Measurements from ENCODE around the gene ZNF175.
"Not testable (repeated sequence)": the region's sequence is repeated elsewhere in the genome, so short reads cannot be mapped to it uniquely, and the experiment has no call there.

ZNF175 gene

GRCh38 chr19:51592521-51592920 is 21.4 kb downstream of the ZNF175 start:
- no peak for DNase-seq

- no peak for DNase-seq
These were observed 22.2 kb downstream of the ZNF175 start for GRCh38 chr19:51593138-51593890.

DNA sequence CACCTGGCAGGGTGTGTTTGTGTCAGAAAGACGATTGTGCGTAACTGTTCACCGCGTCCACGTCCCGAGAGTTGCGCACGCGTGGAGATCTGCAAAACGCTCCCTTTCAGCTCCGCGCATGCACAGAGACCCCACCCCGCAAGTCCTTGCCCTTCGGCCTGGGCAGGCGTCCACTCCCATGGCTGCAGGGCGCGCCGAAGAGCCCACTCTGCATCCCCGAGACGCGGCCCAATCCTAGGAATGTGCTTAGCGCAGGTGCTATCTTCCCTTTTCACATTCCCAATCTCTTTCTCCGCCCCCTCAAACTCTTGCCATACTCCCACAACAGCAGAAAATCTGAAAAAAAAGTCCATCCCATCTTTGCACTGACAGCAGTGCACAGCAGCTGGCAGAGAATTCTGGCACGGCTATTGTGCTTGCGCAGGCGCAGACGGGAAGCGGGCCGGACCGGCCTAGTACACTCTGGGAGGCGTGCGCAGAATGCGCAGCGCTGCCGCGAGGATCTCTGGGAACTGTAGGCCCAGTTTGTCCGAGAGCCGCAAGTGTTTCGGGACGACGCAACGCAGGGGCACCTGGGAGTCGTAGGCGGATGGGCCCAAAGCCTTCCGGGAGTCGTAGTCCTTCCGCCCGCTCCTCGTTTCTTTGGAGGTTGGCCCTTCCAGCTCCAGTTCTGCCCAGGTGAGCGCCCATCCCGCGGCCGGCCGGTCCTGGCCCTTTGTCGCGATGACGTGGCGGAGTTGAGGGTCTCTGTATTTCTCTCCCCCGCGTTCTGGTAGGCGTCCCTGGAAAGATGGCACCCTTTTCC is 23.1 kb downstream of the ZNF175 start:
- peak; percentile 90 for DNase-seq

DNA sequence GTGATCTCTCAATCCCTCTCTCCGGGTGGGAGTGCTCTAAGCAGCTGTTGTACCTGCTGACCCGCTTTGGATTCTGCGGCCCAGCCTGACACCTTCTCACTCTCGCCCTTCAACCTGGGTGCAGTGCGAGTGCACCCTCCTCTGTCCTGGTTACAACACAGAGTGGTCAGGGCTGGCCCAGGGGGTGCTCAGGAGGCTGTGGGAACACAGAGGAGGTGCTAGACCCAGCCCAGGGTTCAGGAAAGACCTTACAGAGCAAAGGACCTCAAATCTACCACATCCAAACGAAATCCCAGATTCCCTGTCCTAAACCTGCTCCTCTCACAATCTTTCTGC is 23.7 kb downstream of the ZNF175 start:
- DNase-seq = no peak

- DNase-seq = no peak
These were observed 24.4 kb downstream of the ZNF175 start for GRCh38 chr19:51595190-51596175.

DNA sequence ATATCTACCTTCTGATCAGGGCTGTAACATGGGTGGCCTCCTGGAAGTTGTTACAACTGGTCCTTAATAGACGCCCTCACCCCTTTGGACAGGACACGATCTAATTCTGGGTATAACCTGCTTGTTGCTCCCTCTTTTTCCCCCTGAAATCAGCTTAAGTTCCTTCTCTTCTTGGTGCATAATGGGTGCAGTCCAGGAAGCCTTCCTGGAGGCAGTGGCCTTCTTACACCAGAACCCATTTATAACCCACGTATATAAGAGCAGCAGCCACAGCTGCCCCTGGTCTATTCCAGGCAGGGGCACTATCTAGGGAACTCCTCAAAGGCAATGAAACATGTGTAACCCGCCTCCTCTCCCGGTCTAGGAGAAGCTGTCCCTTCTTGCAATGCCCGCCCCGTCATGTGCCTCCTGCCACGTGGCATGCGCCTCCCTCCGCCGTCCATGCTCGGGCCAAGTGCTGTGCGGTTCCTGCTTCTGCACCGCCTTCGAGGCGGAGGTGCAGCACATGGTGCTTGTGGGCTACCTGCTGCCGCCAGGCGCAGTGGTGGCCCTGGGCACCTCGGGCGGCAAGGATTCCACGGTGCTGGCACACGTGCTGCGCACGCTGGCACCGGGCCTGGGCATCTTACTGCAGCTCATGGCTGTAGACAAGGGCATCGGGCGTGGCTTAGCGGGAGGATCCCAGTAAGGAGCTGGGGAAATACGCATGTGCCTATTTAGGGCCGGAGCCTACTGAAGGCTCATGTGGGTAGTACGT is 27.3 kb downstream of the ZNF175 start:
- DNase-seq = no peak

DNA sequence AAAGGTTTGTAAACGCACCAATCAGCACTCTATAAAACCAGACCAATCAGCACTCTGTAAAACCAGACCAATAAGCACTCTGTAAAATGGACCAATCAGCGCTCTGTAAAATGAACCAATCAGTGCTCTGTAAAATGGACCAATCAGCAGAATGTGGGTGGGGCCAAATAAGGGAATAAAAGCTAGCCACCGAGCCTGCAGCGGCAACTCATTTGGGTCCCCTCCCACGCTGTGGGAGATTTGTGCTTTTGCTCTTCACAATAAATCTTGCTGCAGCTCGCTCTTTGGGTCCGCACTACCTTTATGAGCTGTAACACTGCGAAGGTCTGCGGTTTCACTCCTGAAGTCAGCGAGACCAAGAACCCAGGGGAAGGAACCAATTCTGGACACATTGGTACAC is 28.0 kb downstream of the ZNF175 start:
- no peak for DNase-seq

DNA sequence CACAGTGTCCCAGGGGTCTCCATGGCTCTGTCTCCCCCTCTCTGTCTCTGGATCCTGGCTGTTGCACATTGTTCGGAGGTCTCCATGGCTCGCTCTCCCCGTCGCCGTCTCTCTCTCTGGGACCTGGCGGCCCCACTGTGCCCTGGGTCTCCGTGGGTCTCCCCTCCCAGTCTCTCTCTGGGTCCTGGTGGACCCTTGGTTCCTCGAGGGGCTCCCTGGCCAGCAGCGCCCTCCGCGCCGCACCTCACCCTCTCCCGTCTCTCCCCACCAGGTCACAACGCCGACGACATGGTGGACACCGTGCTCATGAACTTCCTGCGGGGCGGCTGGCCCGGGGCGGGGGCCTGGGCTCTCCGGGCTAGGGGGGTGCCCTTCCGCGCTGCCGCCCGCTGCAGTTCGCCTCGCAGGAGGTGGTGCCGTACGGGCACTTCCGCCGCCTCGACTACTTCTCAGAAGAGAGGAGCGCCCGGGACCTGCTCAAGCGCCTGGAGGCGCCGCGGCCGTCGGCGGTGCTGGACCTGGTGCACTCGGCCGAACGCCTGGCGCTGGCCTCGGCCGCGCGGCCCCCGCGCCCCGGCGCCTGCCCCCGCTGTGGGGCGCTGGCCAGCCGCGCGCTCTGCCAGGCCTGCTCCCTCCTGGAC is 30.0 kb downstream of the ZNF175 start:
- no peak for DNase-seq

DNA sequence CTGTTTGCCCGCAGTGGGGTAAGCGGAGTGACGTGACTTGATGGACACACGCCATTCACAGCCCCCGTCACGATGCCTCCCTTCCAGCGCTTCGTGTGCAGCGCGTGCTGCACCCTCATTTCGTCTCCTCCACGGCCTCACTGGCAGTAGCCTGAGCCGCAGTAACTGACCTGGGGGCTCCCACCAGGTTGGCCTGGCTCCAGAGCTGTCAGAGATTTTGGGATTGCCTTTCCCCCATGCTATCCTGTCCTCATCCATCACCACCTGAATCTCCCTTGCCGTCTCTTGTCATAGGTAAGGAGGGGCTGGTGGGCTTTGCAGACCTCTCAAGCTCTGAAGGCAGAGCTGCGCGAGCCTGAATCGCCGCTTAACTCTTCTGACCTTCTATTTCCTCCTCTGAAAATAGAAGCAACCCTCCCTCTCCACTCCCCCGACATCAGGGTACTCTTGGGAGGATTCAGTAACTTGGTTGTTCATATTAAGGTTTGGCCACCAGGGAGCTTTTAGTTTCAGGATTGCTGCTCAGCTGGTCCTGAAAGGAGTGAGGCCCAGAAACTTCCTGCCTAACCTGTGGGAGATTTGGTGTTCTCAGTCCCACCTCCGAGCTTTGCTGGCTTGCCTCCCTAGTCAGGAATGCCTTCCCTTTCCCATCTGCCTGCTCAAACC is 31.2 kb downstream of the ZNF175 start:
- no peak for DNase-seq

GRCh38 chr19:51607077-51607476 is 36.0 kb downstream of the ZNF175 start:
- no peak for DNase-seq

DNA sequence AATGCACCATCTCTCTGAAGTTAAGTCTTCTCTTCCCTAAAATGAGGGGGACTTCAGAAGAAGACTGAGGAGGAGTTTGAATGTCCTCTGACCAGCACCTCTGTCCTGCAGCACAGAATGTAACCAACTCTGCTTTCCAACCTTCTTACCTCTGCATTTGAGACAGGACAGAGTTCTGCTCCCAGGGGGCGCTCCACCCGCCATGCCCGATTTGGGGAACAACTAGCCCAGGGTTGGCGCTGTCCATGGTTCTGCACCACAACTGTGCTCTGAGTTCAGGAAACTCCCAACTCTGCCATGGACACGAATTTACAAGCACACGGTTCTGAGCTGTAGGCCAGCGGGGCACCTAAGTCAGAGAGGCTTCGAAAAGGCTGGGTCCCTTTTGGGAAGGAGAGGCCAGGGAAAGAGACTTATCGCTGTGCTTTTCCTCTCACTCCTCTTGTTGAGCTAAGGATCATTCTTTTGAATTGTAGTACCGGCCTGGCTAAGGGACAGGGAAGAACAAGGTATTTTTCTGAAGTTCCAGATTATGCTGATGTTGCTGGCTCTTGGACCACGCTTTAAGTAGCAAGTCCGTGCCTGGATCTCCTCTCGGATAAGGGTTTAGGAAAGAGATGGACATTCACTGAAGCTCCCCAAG is 37.0 kb downstream of the ZNF175 start:
- DNase-seq = no peak

- no peak for DNase-seq
These were observed 39.5 kb downstream of the ZNF175 start for GRCh38 chr19:51610576-51610975.

GRCh38 chr19:51614789-51615188 is 43.7 kb downstream of the ZNF175 start:
- no peak for DNase-seq

- no peak for DNase-seq
These were observed 44.9 kb downstream of the ZNF175 start for GRCh38 chr19:51615991-51616390.

DNA sequence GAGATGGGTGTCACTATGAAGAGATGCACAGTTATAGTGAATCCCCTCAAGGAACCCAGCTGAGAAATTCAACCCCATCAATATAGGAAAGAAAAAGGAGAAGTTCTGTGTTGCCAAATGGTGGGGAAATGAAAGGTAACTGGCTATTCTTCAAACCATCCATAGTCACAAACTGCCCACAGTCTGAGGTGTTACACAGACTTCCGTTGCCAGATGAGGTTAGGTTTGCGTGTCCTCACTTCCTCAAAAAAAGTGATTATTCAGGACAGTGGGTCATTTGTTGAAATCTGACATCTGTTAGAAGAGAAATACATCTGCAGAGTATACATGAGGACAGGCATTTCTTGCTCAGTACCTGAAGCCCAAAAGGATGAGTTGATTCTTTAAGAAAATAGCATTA is 50.1 kb downstream of the ZNF175 start:
- DNase-seq = no peak

DNA sequence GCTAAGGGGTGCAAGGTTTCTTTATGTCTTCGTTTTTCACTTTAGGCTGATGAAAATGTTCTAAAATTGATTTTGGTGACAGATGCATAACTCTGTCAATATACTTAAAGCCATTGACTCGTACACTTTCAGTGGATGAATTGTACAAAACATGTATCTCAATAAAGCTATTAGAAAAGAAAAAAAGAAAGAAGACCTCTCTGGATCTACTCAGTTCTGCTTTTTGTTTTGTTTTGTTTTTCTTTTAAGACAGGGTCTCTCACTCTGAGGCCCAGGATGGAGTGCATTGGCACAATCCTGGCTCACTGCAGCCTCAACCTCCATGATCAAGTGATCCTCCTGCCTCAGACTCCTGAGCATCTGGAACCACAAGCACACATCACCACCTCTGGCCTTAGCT is 55.6 kb downstream of the ZNF175 start:
- no peak for DNase-seq

DNA sequence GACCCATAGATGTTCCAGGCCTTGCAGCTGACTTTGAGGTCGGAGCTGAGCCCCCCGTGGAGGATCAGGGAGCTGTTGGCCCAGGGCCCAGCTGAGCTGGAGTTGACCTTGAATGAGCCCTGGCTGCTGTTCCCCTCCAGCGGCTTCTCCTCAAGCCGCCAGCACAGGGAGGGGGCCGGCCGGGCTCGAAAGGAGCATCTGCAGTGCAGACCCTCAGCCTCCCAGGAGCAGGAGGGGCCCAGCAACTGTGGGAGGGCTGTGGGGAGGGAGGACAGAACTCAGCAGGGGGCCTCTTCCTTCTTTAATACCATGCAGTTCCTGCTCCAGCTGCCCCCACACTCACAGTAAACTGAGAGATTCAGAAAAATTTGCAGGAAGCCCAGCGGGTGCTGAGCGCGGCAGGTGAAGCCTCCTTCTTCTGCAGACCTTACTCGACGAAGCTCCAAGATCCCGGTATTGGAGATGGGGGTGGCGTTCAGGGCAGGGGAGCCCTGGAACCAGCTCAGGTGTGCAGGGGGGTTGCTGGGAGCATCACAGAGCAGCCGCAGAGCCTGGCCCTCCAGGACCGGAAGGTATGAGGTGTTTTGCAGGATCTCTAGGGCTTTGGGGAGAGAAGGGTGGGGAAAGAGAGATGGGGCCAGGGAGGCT is 56.5 kb downstream of the ZNF175 start:
- DNase-seq = no peak

- no peak for DNase-seq
These were observed 57.3 kb downstream of the ZNF175 start for GRCh38 chr19:51628153-51628939.

DNA sequence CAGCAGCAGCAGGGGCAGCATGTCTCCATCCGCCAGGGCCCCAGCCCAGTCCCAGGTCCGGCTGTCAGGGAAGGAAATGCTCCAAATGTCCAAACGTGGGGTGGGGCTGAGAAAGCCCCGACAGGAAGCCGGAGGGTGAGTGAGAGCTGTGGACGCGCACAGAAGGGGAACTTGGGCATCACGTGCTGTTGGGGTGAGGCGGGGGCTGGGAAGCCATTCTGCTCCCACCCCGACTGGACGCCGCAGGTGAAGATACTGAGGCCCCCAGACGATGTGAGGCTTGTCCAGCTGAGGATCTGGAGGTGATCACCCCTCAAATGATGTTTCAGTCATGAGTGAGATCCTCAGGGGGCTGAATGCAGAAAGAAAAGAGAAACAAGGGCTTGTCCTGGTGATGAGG is 59.2 kb downstream of the ZNF175 start, which contains the start of gene SIGLEC5:
Gene SIGLEC5 (minus strand): TSS at position 87 of the 400 bp plus-strand sequence. CDS start 66 bp downstream, at position 21.
- not testable (repeated sequence) for DNase-seq

Measured in GOT3 (cell line).